Measurements from ENCODE around the gene PARD3B. TPM values are rescaled to one million over a fixed set of nuclear protein-coding genes. Genes with fewer than 3 reads are reported as not detected.

The PARD3B gene
- total and polyA plus RNA-seq, 12 donors = 0.46 to 12.4 (median 8.3) TPM

- Histone ChIP-seq H3K27me3 (peaks cover 0 to 28% (median 0%) of the 10 kb centered on the region in 7 donors), H3K27ac (no peak overlapping the region), H3K4me3 (no peak overlapping the region), H3K4me1 (peaks cover 0 to 29% (median 21%) of the 10 kb centered on the region in 9 donors), H3K36me3 (no peaks in the 10 kb centered on the region), H3K9me3 (no peaks in the 10 kb centered on the region)
- intact Hi-C loops (cut with DNase I) = loop anchor here in 1 of 10 donors (10.0 kb wide), 1 partner anchor 152 kb away; no protein-coding TSS in a partner anchor
- whole genome bisulfite sequencing, 2 donors = 87 to 91% methylated on average over 4 of the region's 4 CpGs
- DNase-seq (no peak), ATAC-seq (no peak)
- TF ChIP-seq CTCF (IDR thresholded peaks at IDR 0.05) = no peak
Measured at GRCh38 chr2:204542982-204543608, 2.2 kb upstream of the PARD3B start.

GRCh38 chr2:204545861-204546735, 823 bp downstream of the PARD3B start:
- Histone ChIP-seq H3K4me3 (peak overlapping the region; percentile 84 to 98 (median 94)), H3K27ac (peak overlapping the region; percentile 54 to 85 (median 76)), H3K4me1 (peaks cover 0 to 36% (median 21%) of the 10 kb centered on the region in 9 donors), H3K9me3 (no peaks in the 10 kb centered on the region), H3K27me3 (peaks cover 0 to 28% (median 0%) of the 10 kb centered on the region in 7 donors), H3K36me3 (no peaks in the 10 kb centered on the region)
- peak; percentile 12 to 46 (median 16) for ATAC-seq
- WGBS, 2 donors = 2 to 4% methylated on average over 45 of the region's 45 CpGs
- peak in 1 of 2 donors; percentile 19 for DNase-seq
- intact Hi-C loops (cut with DNase I) = loop anchor here in 2 of 10 donors (5.0 to 10.0 kb wide), 2 partner anchors 149 to 224 kb away; no protein-coding TSS in a partner anchor
- no peak for TF ChIP-seq CTCF (IDR thresholded peaks at IDR 0.05)

- H3K27me3 ChIP-seq = peaks cover 0 to 2% (median 0%) of the 10 kb centered on the region in 7 donors
- intact Hi-C loops (cut with DNase I) = no loop called here
- DNase-seq = no peak
- TF ChIP-seq CTCF (IDR thresholded peaks at IDR 0.05) = no peak
- WGBS, 2 donors = 78 to 81% methylated on average over 3 of the region's 3 CpGs
- H3K4me1 ChIP-seq = peaks cover 0 to 28% (median 10%) of the 10 kb centered on the region in 9 donors
- peak in 1 of 8 donors; percentile 21 for ATAC-seq
- no peak overlapping the region for H3K4me3 ChIP-seq
- no peaks in the 10 kb centered on the region for H3K36me3 ChIP-seq
- no peak overlapping the region for H3K27ac ChIP-seq
- H3K9me3 ChIP-seq = no peaks in the 10 kb centered on the region
Measured at GRCh38 chr2:204550751-204551511, 5.7 kb downstream of the PARD3B start.

GRCh38 chr2:204551512-204551863, 6.2 kb downstream of the PARD3B start:
- intact Hi-C loops (cut with DNase I) = no loop called here
- DNase-seq = no peak
- no peak overlapping the region for H3K4me3 ChIP-seq
- H3K4me1 ChIP-seq = peaks cover 0 to 22% (median 5%) of the 10 kb centered on the region in 9 donors
- TF ChIP-seq CTCF (IDR thresholded peaks at IDR 0.05) = no peak
- ATAC-seq = no peak
- no peaks in the 10 kb centered on the region for H3K27me3 ChIP-seq
- no peak overlapping the region for H3K27ac ChIP-seq
- H3K9me3 ChIP-seq = no peaks in the 10 kb centered on the region
- 80 to 89% methylated on average over 3 of the region's 3 CpGs for WGBS, 2 donors
- H3K36me3 ChIP-seq = no peaks in the 10 kb centered on the region

Data from heart right ventricle (tissue), 16 donors.